GM19328 (cell line): ENCODE results near the gene C16orf74.

Experiments
- ATAC-seq: cut with Tn5 transposase; IDR thresholded peaks from one replicate; pipeline ENCODE4 v1.9.1; 2021; ENCODE audit warnings: mild to moderate bottlenecking, moderate library complexity; ENCODE audit not compliant: unreplicated experiment

C16orf74 gene

GRCh38 chr16:85659336-85659735 is 91.6 kb downstream of the C16orf74 start:
- no peak for ATAC-seq

GRCh38 chr16:85658504-85659326 is 92.2 kb downstream of the C16orf74 start:
- no peak for ATAC-seq

- ATAC-seq = no peak
These were observed 92.9 kb downstream of the C16orf74 start for GRCh38 chr16:85657996-85658395.
